Measurements from ENCODE around the gene RPL35A.
"Not testable (repeated sequence)": the region's sequence is repeated elsewhere in the genome, so short reads cannot be mapped to it uniquely, and the experiment has no call there.

RPL35A gene

GRCh38 chr3:197960694-197961581 lies 10.9 kb downstream of the RPL35A start:
- no peak for DNase-seq (ENCODE audit: low read depth)
- peak overlapping the region; percentile 79 for H3K4me3 ChIP-seq (ENCODE audit: low read depth, low read length)
- TF ChIP-seq MAX (IDR thresholded peaks at IDR 0.05; ENCODE audit: low read depth, low read length) (peak; percentile 95), MYC (IDR thresholded peaks at IDR 0.05; ENCODE audit: low read depth, low read length) (peak; percentile 85; the same call in 1 of the 2 replicates), POLR2A (IDR thresholded peaks at IDR 0.05; ENCODE audit: extremely low read depth, insufficient read length) (no peak), CTCF (IDR thresholded peaks at IDR 0.05; ENCODE audit: low read depth, low read length) (no peak)

- TF ChIP-seq CTCF (IDR thresholded peaks at IDR 0.05; ENCODE audit: low read depth, low read length) (no peak), POLR2A (IDR thresholded peaks at IDR 0.05; ENCODE audit: extremely low read depth, insufficient read length) (no peak), MAX (IDR thresholded peaks at IDR 0.05; ENCODE audit: low read depth, low read length) (no peak), MYC (IDR thresholded peaks at IDR 0.05; ENCODE audit: low read depth, low read length) (no peak)
These were observed 11.6 kb downstream of the RPL35A start for GRCh38 chr3:197961582-197961945.

GRCh38 chr3:197963019-197963637 lies 13.1 kb downstream of the RPL35A start:
- no peak overlapping the region for H3K4me3 ChIP-seq (ENCODE audit: low read depth, low read length)
- TF ChIP-seq MYC (IDR thresholded peaks at IDR 0.05; ENCODE audit: low read depth, low read length), result no peak
- TF ChIP-seq MAX (IDR thresholded peaks at IDR 0.05; ENCODE audit: low read depth, low read length), result no peak
- TF ChIP-seq CTCF (IDR thresholded peaks at IDR 0.05; ENCODE audit: low read depth, low read length), result no peak
- TF ChIP-seq POLR2A (IDR thresholded peaks at IDR 0.05; ENCODE audit: extremely low read depth, insufficient read length), result no peak
- no peak for DNase-seq (ENCODE audit: low read depth)

More at GRCh38 chr3:197961582-197961945, 11.6 kb downstream of the RPL35A start:
- DNase-seq (ENCODE audit: low read depth), result peak; percentile 65
- peak overlapping the region; percentile 79 for H3K4me3 ChIP-seq (ENCODE audit: low read depth, low read length)

GRCh38 chr3:197967337-197967989 lies 17.5 kb downstream of the RPL35A start:
- DNase-seq (ENCODE audit: low read depth); H3K4me3 ChIP-seq (ENCODE audit: low read depth, low read length): not testable (repeated sequence)

GRCh38 chr3:197970588-197970987 lies 20.6 kb downstream of the RPL35A start:
- DNase-seq (ENCODE audit: low read depth), result no peak
- TF ChIP-seq CTCF (IDR thresholded peaks at IDR 0.05; ENCODE audit: low read depth, low read length), result no peak
- no peak for TF ChIP-seq MYC (IDR thresholded peaks at IDR 0.05; ENCODE audit: low read depth, low read length)
- no peak for TF ChIP-seq MAX (IDR thresholded peaks at IDR 0.05; ENCODE audit: low read depth, low read length)
- no peak for TF ChIP-seq POLR2A (IDR thresholded peaks at IDR 0.05; ENCODE audit: extremely low read depth, insufficient read length)
- H3K4me3 ChIP-seq (ENCODE audit: low read depth, low read length), result no peak overlapping the region

- no peak for DNase-seq (ENCODE audit: low read depth)
- TF ChIP-seq MAX (IDR thresholded peaks at IDR 0.05; ENCODE audit: low read depth, low read length) (no peak), MYC (IDR thresholded peaks at IDR 0.05; ENCODE audit: low read depth, low read length) (no peak), POLR2A (IDR thresholded peaks at IDR 0.05; ENCODE audit: extremely low read depth, insufficient read length) (no peak)
- no peak overlapping the region for H3K4me3 ChIP-seq (ENCODE audit: low read depth, low read length)
These were observed 24.0 kb downstream of the RPL35A start for GRCh38 chr3:197974016-197974415.
